Measurements from ENCODE around the gene KDM5C. TPM values are rescaled to one million over a fixed set of nuclear protein-coding genes. Genes with fewer than 3 reads are reported as not detected.

The KDM5C gene
- total RNA-seq, 1 donor from 2014 or later: 65.2 TPM

GRCh38 chrX:53247928-53248327, 22.9 kb upstream of the KDM5C start:
- intact Hi-C loops (cut with DNase I): no loop called here
- no peak for DNase-seq
- Histone ChIP-seq H3K4me1 (no peaks in the 10 kb centered on the region), H3K27me3 (no peaks in the 10 kb centered on the region), H3K4me3 (no peak overlapping the region), H3K9me3 (no peaks in the 10 kb centered on the region), H3K27ac (no peak overlapping the region), H3K36me3 (no peaks in the 10 kb centered on the region)
- ATAC-seq: no peak
- no peak for TF ChIP-seq CTCF (IDR thresholded peaks at IDR 0.05)

- ATAC-seq: no peak
- intact Hi-C loops (cut with DNase I): no loop called here
- H3K9me3 ChIP-seq: no peaks in the 10 kb centered on the region
- H3K4me3 ChIP-seq: no peak overlapping the region
- DNase-seq: no peak
- H3K27me3 ChIP-seq: no peaks in the 10 kb centered on the region
- no peaks in the 10 kb centered on the region for H3K36me3 ChIP-seq
- no peak overlapping the region for H3K27ac ChIP-seq
- TF ChIP-seq CTCF (IDR thresholded peaks at IDR 0.05): no peak
- H3K4me1 ChIP-seq: no peaks in the 10 kb centered on the region
Observed at GRCh38 chrX:53246231-53246630, 21.2 kb upstream of the KDM5C start.

GRCh38 chrX:53244610-53245009, 19.6 kb upstream of the KDM5C start:
- H3K9me3 ChIP-seq: no peaks in the 10 kb centered on the region
- intact Hi-C loops (cut with DNase I): no loop called here
- H3K4me3 ChIP-seq: no peak overlapping the region
- H3K27ac ChIP-seq: no peak overlapping the region
- no peak for ATAC-seq
- TF ChIP-seq CTCF (IDR thresholded peaks at IDR 0.05): peak; percentile 16
- no peaks in the 10 kb centered on the region for H3K36me3 ChIP-seq
- no peaks in the 10 kb centered on the region for H3K4me1 ChIP-seq
- no peak for DNase-seq
- H3K27me3 ChIP-seq: no peaks in the 10 kb centered on the region

GRCh38 chrX:53242310-53242709, 17.3 kb upstream of the KDM5C start:
- intact Hi-C loops (cut with DNase I): no loop called here
- Histone ChIP-seq H3K27me3 (no peaks in the 10 kb centered on the region), H3K9me3 (no peaks in the 10 kb centered on the region), H3K36me3 (peaks cover 5% of the 10 kb centered on the region), H3K27ac (no peak overlapping the region), H3K4me3 (no peak overlapping the region), H3K4me1 (no peaks in the 10 kb centered on the region)
- ATAC-seq: no peak
- no peak for TF ChIP-seq CTCF (IDR thresholded peaks at IDR 0.05)
- no peak for DNase-seq

GRCh38 chrX:53241558-53241957, 16.6 kb upstream of the KDM5C start:
- Histone ChIP-seq H3K4me1 (no peaks in the 10 kb centered on the region), H3K4me3 (no peak overlapping the region), H3K36me3 (peaks cover 5% of the 10 kb centered on the region), H3K9me3 (no peaks in the 10 kb centered on the region), H3K27me3 (no peaks in the 10 kb centered on the region), H3K27ac (no peak overlapping the region)
- DNase-seq (no peak), ATAC-seq (no peak)
- intact Hi-C loops (cut with DNase I): no loop called here
- no peak for TF ChIP-seq CTCF (IDR thresholded peaks at IDR 0.05)

- Histone ChIP-seq H3K4me1 (no peaks in the 10 kb centered on the region), H3K27me3 (no peaks in the 10 kb centered on the region), H3K27ac (no peak overlapping the region), H3K4me3 (no peak overlapping the region), H3K36me3 (peaks cover 5% of the 10 kb centered on the region), H3K9me3 (no peaks in the 10 kb centered on the region)
- no peak for DNase-seq
- TF ChIP-seq CTCF (IDR thresholded peaks at IDR 0.05): no peak
- intact Hi-C loops (cut with DNase I): no loop called here
- ATAC-seq: no peak
Observed at GRCh38 chrX:53239474-53239873, 14.5 kb upstream of the KDM5C start.
